Measurements from ENCODE around the gene TTC36. TPM values are rescaled to one million over a fixed set of nuclear protein-coding genes. Genes with fewer than 3 reads are reported as not detected.
"Not testable (repeated sequence)": the region's sequence is repeated elsewhere in the genome, so short reads cannot be mapped to it uniquely, and the experiment has no call there.

Gene TTC36
- total RNA-seq, 1 experiment from 2014 or later = 2.7 TPM

- ATAC-seq (peak; percentile 58), DNase-seq (peak; percentile 40)
- peak overlapping the region; percentile 91 for H3K4me2 ChIP-seq (ENCODE audit: low read length)
- H3K4me3 ChIP-seq (ENCODE audit: low read length) = peak overlapping the region; percentile 88
- H3K4me1 ChIP-seq (ENCODE audit: insufficient read depth, low read length) = peaks cover 25% of the 10 kb centered on the region
- CTCF ChIA-PET = no interaction called here
- H3K27ac ChIP-seq (ENCODE audit: low read length) = peak overlapping the region; percentile 81
- no peaks in the 10 kb centered on the region for H3K9me2 ChIP-seq (replicated peaks; ENCODE audit: low read length)
- no peaks in the 10 kb centered on the region for H3F3A ChIP-seq (ENCODE audit: low read length, unreplicated experiment)
- peaks cover 62% of the 10 kb centered on the region for H3K79me2 ChIP-seq (ENCODE audit: low read length)
- POLR2A ChIA-PET (ENCODE audit: unreplicated experiment) = no interaction called here
- peaks cover 3% of the 10 kb centered on the region; the same call in 1 of the 2 replicates for H3K36me3 ChIP-seq (ENCODE audit: low read depth, low read length)
- intact Hi-C loops (cut with micrococcal nuclease) = no loop called here
- peaks cover 33% of the 10 kb centered on the region for H4K20me1 ChIP-seq (ENCODE audit: low read length)
- no peaks in the 10 kb centered on the region for H3K27me3 ChIP-seq (ENCODE audit: low read length)
- BruUV-seq (replicated peaks) = TSS peak; percentile 50
- peak overlapping the region; percentile 99 for H3K9ac ChIP-seq (ENCODE audit: low read length)
- H3K9me3 ChIP-seq (ENCODE audit: low read length) = no peaks in the 10 kb centered on the region
- peak overlapping the region; percentile 97 for H2AFZ ChIP-seq (ENCODE audit: low read length)
- TF ChIP-seq EZH2phosphoT487 (IDR thresholded peaks at IDR 0.05; ENCODE audit: borderline replicate concordance, low read length) (no peak), CTCF (conservative IDR thresholded peaks at IDR 0.05; ENCODE audit: low read depth, low read length) (no peak), EZH2 (IDR thresholded peaks at IDR 0.05; ENCODE audit: low read length, unreplicated experiment) (no peak)
Observed at GRCh38 chr11:118572981-118573550, 45.8 kb downstream of the TTC36 start.

GRCh38 chr11:118574636-118575035 lies 47.4 kb downstream of the TTC36 start:
- Histone ChIP-seq H3K9ac (ENCODE audit: low read length) (no peak overlapping the region), H3K9me3 (ENCODE audit: low read length) (no peaks in the 10 kb centered on the region), H3K4me2 (ENCODE audit: low read length) (peak overlapping the region; percentile 91), H3K4me1 (ENCODE audit: insufficient read depth, low read length) (peaks cover 25% of the 10 kb centered on the region), H4K20me1 (ENCODE audit: low read length) (peaks cover 41% of the 10 kb centered on the region), H3K79me2 (ENCODE audit: low read length) (peaks cover 76% of the 10 kb centered on the region), H2AFZ (ENCODE audit: low read length) (no peak overlapping the region), H3K27ac (ENCODE audit: low read length) (no peak overlapping the region), H3K9me2 (replicated peaks; ENCODE audit: low read length) (no peaks in the 10 kb centered on the region), H3K36me3 (ENCODE audit: low read depth, low read length) (peaks cover 3% of the 10 kb centered on the region; the same call in 1 of the 2 replicates), H3F3A (ENCODE audit: low read length, unreplicated experiment) (no peaks in the 10 kb centered on the region), H3K4me3 (ENCODE audit: low read length) (peak overlapping the region; percentile 88), H3K27me3 (ENCODE audit: low read length) (no peaks in the 10 kb centered on the region)
- ChIA-PET CTCF (no interaction called here), POLR2A (ENCODE audit: unreplicated experiment) (no interaction called here)
- ATAC-seq = no peak
- no TSS peak for BruUV-seq (replicated peaks)
- intact Hi-C loops (cut with micrococcal nuclease) = no loop called here
- TF ChIP-seq EZH2phosphoT487 (IDR thresholded peaks at IDR 0.05; ENCODE audit: borderline replicate concordance, low read length) (no peak), CTCF (conservative IDR thresholded peaks at IDR 0.05; ENCODE audit: low read depth, low read length) (no peak), EZH2 (IDR thresholded peaks at IDR 0.05; ENCODE audit: low read length, unreplicated experiment) (no peak)
- no peak for DNase-seq

GRCh38 chr11:118577995-118578394 lies 50.7 kb downstream of the TTC36 start:
- ATAC-seq; intact Hi-C loops (cut with micrococcal nuclease); DNase-seq; BruUV-seq (replicated peaks); POLR2A ChIA-PET (ENCODE audit: unreplicated experiment); H3F3A ChIP-seq (ENCODE audit: low read length, unreplicated experiment); H3K4me3 ChIP-seq (ENCODE audit: low read length); H3K9ac ChIP-seq (ENCODE audit: low read length); CTCF ChIA-PET; H3K9me3 ChIP-seq (ENCODE audit: low read length); H3K27ac ChIP-seq (ENCODE audit: low read length); H2AFZ ChIP-seq (ENCODE audit: low read length); H3K27me3 ChIP-seq (ENCODE audit: low read length); H3K9me2 ChIP-seq (replicated peaks; ENCODE audit: low read length); H3K4me2 ChIP-seq (ENCODE audit: low read length): not testable (repeated sequence)
- Histone ChIP-seq H3K79me2 (ENCODE audit: low read length) (peaks cover 85% of the 10 kb centered on the region), H4K20me1 (ENCODE audit: low read length) (peaks cover 53% of the 10 kb centered on the region), H3K36me3 (ENCODE audit: low read depth, low read length) (peaks cover 12% of the 10 kb centered on the region), H3K4me1 (ENCODE audit: insufficient read depth, low read length) (peaks cover 20% of the 10 kb centered on the region)

Other genes starting within 250 kb of the TTC36 start
- not detected in 2 replicates for gene CD3E, start 222.7 kb upstream of the TTC36 start, total RNA-seq (2014; rRNA removed)
- gene CD3D, start 184.8 kb upstream of the TTC36 start, total RNA-seq (2014; rRNA removed) = not detected in 2 replicates
- gene CD3G, start 183.1 kb upstream of the TTC36 start, total RNA-seq (2014; rRNA removed) = not detected in 2 replicates
- gene UBE4A, start 167.9 kb upstream of the TTC36 start, total RNA-seq (2014; rRNA removed) = 51.7 and 56.4 TPM in 2 replicates
- 256 and 375 TPM in 2 replicates for gene ATP5MG, start 125.9 kb upstream of the TTC36 start, total RNA-seq (2014; rRNA removed)
- 35.3 and 38.2 TPM in 2 replicates for gene KMT2A, start 91.0 kb upstream of the TTC36 start, total RNA-seq (2014; rRNA removed)
- 49.8 and 50.4 TPM in 2 replicates for gene TMEM25, start 3.7 kb downstream of the TTC36 start, total RNA-seq (2014; rRNA removed)
- 32.9 and 35.2 TPM in 2 replicates for gene IFT46, start 38.5 kb downstream of the TTC36 start, total RNA-seq (2014; rRNA removed)
- gene ARCN1, start 44.9 kb downstream of the TTC36 start, total RNA-seq (2014; rRNA removed) = 122 and 132 TPM in 2 replicates
- 36.1 and 37.1 TPM in 2 replicates for gene PHLDB1, start 80.1 kb downstream of the TTC36 start, total RNA-seq (2014; rRNA removed)
- not detected in 2 replicates for gene TREH, start 152.2 kb downstream of the TTC36 start, total RNA-seq (2014; rRNA removed)